ENCODE measurements around the gene CEACAM1.
"Not testable (repeated sequence)": the region's sequence is repeated elsewhere in the genome, so short reads cannot be mapped to it uniquely, and the experiment has no call there.

Gene CEACAM1

GRCh38 chr19:42555317-42555716 lies 27.0 kb upstream of the CEACAM1 start:
- Mint-ChIP-seq H3K27me3 (ENCODE audit: low read depth) (peaks cover 26% of the 10 kb centered on the region), H3K36me3 (ENCODE audit: low read depth) (no peaks in the 10 kb centered on the region), H3K9me3 (no peaks in the 10 kb centered on the region), H3K4me1 (ENCODE audit: low read depth) (no peaks in the 10 kb centered on the region), H3K4me3 (no peak overlapping the region), H3K27ac (no peak overlapping the region)

GRCh38 chr19:42554046-42554575 lies 25.8 kb upstream of the CEACAM1 start:
- no peaks in the 10 kb centered on the region for H3K36me3 Mint-ChIP-seq (ENCODE audit: low read depth)
- peaks cover 25% of the 10 kb centered on the region for H3K27me3 Mint-ChIP-seq (ENCODE audit: low read depth)
- H3K4me1 Mint-ChIP-seq (ENCODE audit: low read depth): no peaks in the 10 kb centered on the region
- no peak overlapping the region for H3K27ac Mint-ChIP-seq
- H3K4me3 Mint-ChIP-seq: no peak overlapping the region
- H3K9me3 Mint-ChIP-seq: no peaks in the 10 kb centered on the region

- H3K9me3 Mint-ChIP-seq: no peaks in the 10 kb centered on the region
- H3K27ac Mint-ChIP-seq: no peak overlapping the region
- H3K27me3 Mint-ChIP-seq (ENCODE audit: low read depth): peaks cover 22% of the 10 kb centered on the region
- no peaks in the 10 kb centered on the region for H3K4me1 Mint-ChIP-seq (ENCODE audit: low read depth)
- no peaks in the 10 kb centered on the region for H3K36me3 Mint-ChIP-seq (ENCODE audit: low read depth)
- H3K4me3 Mint-ChIP-seq: no peak overlapping the region
These were observed 25.2 kb upstream of the CEACAM1 start for GRCh38 chr19:42553292-42554045.

- Mint-ChIP-seq H3K27ac (no peak overlapping the region), H3K4me3 (no peak overlapping the region), H3K27me3 (ENCODE audit: low read depth) (peaks cover 15% of the 10 kb centered on the region), H3K4me1 (ENCODE audit: low read depth) (no peaks in the 10 kb centered on the region), H3K9me3 (no peaks in the 10 kb centered on the region), H3K36me3 (ENCODE audit: low read depth) (no peaks in the 10 kb centered on the region)
These were observed 24.1 kb upstream of the CEACAM1 start for GRCh38 chr19:42552086-42553065.

GRCh38 chr19:42550521-42550920 lies 22.2 kb upstream of the CEACAM1 start:
- H3K27me3 Mint-ChIP-seq (ENCODE audit: low read depth); H3K27ac Mint-ChIP-seq; H3K9me3 Mint-ChIP-seq; H3K4me3 Mint-ChIP-seq; H3K4me1 Mint-ChIP-seq (ENCODE audit: low read depth); H3K36me3 Mint-ChIP-seq (ENCODE audit: low read depth): not testable (repeated sequence)

- H3K4me1 Mint-ChIP-seq (ENCODE audit: low read depth): not testable (repeated sequence)
These were observed 20.8 kb upstream of the CEACAM1 start for GRCh38 chr19:42549067-42549466.

GRCh38 chr19:42548552-42548951 lies 20.3 kb upstream of the CEACAM1 start:
- H3K9me3 Mint-ChIP-seq: no peaks in the 10 kb centered on the region
- H3K36me3 Mint-ChIP-seq (ENCODE audit: low read depth): no peaks in the 10 kb centered on the region
- no peak overlapping the region for H3K27ac Mint-ChIP-seq
- no peaks in the 10 kb centered on the region for H3K4me1 Mint-ChIP-seq (ENCODE audit: low read depth)
- H3K27me3 Mint-ChIP-seq (ENCODE audit: low read depth): peaks cover 3% of the 10 kb centered on the region
- H3K4me3 Mint-ChIP-seq: no peak overlapping the region

More at GRCh38 chr19:42549067-42549466, 20.8 kb upstream of the CEACAM1 start:
- H3K27ac Mint-ChIP-seq; H3K9me3 Mint-ChIP-seq; H3K4me3 Mint-ChIP-seq; H3K27me3 Mint-ChIP-seq (ENCODE audit: low read depth); H3K36me3 Mint-ChIP-seq (ENCODE audit: low read depth): not testable (repeated sequence)

GRCh38 chr19:42547929-42548328 lies 19.6 kb upstream of the CEACAM1 start:
- Mint-ChIP-seq H3K36me3 (ENCODE audit: low read depth) (no peaks in the 10 kb centered on the region), H3K4me1 (ENCODE audit: low read depth) (no peaks in the 10 kb centered on the region), H3K27me3 (ENCODE audit: low read depth) (peaks cover 3% of the 10 kb centered on the region), H3K27ac (no peak overlapping the region), H3K9me3 (no peaks in the 10 kb centered on the region), H3K4me3 (no peak overlapping the region)

GRCh38 chr19:42546831-42547500 lies 18.7 kb upstream of the CEACAM1 start:
- no peaks in the 10 kb centered on the region for H3K9me3 Mint-ChIP-seq
- no peak overlapping the region for H3K4me3 Mint-ChIP-seq
- H3K27ac Mint-ChIP-seq: no peak overlapping the region
- peaks cover 3% of the 10 kb centered on the region for H3K27me3 Mint-ChIP-seq (ENCODE audit: low read depth)
- no peaks in the 10 kb centered on the region for H3K36me3 Mint-ChIP-seq (ENCODE audit: low read depth)
- no peaks in the 10 kb centered on the region for H3K4me1 Mint-ChIP-seq (ENCODE audit: low read depth)

GRCh38 chr19:42544146-42544545 lies 15.9 kb upstream of the CEACAM1 start:
- Mint-ChIP-seq H3K27me3 (ENCODE audit: low read depth) (peaks cover 3% of the 10 kb centered on the region), H3K27ac (no peak overlapping the region), H3K36me3 (ENCODE audit: low read depth) (no peaks in the 10 kb centered on the region), H3K4me1 (ENCODE audit: low read depth) (no peaks in the 10 kb centered on the region), H3K4me3 (no peak overlapping the region), H3K9me3 (no peaks in the 10 kb centered on the region)

- H3K4me1 Mint-ChIP-seq (ENCODE audit: low read depth): no peaks in the 10 kb centered on the region
- peaks cover 3% of the 10 kb centered on the region for H3K27me3 Mint-ChIP-seq (ENCODE audit: low read depth)
- H3K4me3 Mint-ChIP-seq: no peak overlapping the region
- no peaks in the 10 kb centered on the region for H3K36me3 Mint-ChIP-seq (ENCODE audit: low read depth)
- H3K9me3 Mint-ChIP-seq: no peaks in the 10 kb centered on the region
- H3K27ac Mint-ChIP-seq: no peak overlapping the region
These were observed 14.5 kb upstream of the CEACAM1 start for GRCh38 chr19:42542791-42543190.

GRCh38 chr19:42540071-42540553 lies 11.8 kb upstream of the CEACAM1 start:
- no peaks in the 10 kb centered on the region for H3K36me3 Mint-ChIP-seq (ENCODE audit: low read depth)
- H3K9me3 Mint-ChIP-seq: no peaks in the 10 kb centered on the region
- H3K4me3 Mint-ChIP-seq: no peak overlapping the region
- H3K27ac Mint-ChIP-seq: no peak overlapping the region
- H3K4me1 Mint-ChIP-seq (ENCODE audit: low read depth): no peaks in the 10 kb centered on the region
- peaks cover 4% of the 10 kb centered on the region for H3K27me3 Mint-ChIP-seq (ENCODE audit: low read depth)

- H3K4me3 Mint-ChIP-seq: no peak overlapping the region
- no peaks in the 10 kb centered on the region for H3K36me3 Mint-ChIP-seq (ENCODE audit: low read depth)
- H3K4me1 Mint-ChIP-seq (ENCODE audit: low read depth): no peaks in the 10 kb centered on the region
- H3K27me3 Mint-ChIP-seq (ENCODE audit: low read depth): peaks cover 8% of the 10 kb centered on the region
- no peaks in the 10 kb centered on the region for H3K9me3 Mint-ChIP-seq
- H3K27ac Mint-ChIP-seq: no peak overlapping the region
These were observed 10.8 kb upstream of the CEACAM1 start for GRCh38 chr19:42538841-42539709.
